ENCODE data around the gene MYO7A.

MYO7A gene

DNA sequence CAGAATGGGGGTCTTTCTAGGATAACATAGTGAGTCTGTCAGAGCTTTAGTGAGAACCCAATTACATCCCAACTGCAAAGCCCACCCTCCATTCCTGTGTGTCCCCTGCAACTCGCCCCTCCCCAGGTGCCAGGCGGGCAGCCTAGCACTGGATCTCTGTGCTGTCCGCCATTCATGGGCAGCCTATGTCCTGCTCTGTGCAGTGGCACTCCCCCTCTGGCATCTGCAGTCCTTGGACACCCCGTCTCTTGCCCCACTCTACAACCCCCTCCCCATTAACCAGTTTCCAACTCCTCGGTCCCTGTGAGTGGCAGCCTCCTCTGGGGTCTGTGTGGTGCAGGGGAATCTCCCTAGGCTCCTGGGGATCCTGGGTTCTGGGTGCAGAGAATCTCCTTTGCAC, 37.0 kb downstream of the MYO7A start:
- no peak for DNase-seq (ENCODE audit: extremely low read depth, low read depth)
- TF ChIP-seq, protein P1, sequence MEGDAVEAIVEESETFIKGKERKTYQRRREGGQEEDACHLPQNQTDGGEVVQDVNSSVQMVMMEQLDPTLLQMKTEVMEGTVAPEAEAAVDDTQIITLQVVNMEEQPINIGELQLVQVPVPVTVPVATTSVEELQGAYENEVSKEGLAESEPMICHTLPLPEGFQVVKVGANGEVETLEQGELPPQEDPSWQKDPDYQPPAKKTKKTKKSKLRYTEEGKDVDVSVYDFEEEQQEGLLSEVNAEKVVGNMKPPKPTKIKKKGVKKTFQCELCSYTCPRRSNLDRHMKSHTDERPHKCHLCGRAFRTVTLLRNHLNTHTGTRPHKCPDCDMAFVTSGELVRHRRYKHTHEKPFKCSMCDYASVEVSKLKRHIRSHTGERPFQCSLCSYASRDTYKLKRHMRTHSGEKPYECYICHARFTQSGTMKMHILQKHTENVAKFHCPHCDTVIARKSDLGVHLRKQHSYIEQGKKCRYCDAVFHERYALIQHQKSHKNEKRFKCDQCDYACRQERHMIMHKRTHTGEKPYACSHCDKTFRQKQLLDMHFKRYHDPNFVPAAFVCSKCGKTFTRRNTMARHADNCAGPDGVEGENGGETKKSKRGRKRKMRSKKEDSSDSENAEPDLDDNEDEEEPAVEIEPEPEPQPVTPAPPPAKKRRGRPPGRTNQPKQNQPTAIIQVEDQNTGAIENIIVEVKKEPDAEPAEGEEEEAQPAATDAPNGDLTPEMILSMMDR (IDR thresholded peaks at IDR 0.05; ENCODE audit: low read depth, low read length, missing control alignments): no peak
- no peak overlapping the region for H3K4me3 ChIP-seq (replicated peaks; ENCODE audit: low read depth, low read length)

DNA sequence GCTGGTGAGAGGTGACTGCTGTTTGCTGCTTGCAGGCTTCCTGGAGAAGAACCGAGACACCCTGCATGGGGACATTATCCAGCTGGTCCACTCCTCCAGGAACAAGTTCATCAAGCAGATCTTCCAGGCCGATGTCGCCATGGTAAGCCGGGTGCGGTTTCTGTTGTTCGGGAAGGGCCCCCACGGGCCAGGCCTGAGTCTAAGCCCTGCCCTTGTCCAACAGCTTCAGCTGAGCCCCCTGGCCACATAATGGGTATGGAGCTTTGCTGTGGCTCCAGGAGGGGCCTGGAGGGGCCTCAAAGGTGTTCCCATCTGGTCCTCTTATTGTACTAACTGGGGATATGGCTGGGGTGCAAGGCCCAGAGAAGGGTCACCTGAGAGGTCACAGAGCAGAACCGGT, 38.0 kb downstream of the MYO7A start:
- TF ChIP-seq, protein P1 (IDR thresholded peaks at IDR 0.05; ENCODE audit: low read depth, low read length, missing control alignments): no peak
- DNase-seq (ENCODE audit: extremely low read depth, low read depth): no peak
- H3K4me3 ChIP-seq (replicated peaks; ENCODE audit: low read depth, low read length): no peak overlapping the region

DNA sequence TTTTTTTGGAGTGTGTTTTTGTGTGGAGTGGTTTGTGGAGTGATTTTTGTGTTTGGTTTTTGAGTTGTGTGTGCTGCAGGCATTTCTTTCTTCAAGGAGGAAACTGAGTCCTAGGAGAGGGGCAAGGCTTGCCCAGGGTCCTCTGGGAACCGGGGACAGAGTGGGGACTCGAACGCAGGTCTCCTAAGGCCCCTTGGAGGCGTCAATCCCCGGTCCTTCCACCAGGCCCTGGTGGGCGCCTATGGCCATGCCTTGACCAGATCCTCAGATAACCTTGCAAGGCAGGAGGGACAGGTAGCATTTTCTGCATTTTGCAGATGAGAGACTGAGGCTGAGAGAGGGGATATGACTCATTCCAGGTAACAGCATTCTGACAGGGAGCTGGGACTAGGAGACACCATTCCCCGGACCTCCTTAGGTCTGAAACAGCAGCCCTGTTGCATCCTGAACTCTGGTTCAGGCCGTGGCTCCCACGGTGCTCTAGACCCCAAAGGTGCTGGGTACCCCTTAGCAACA, 39.1 kb downstream of the MYO7A start:
- TF ChIP-seq, protein P1 (IDR thresholded peaks at IDR 0.05; ENCODE audit: low read depth, low read length, missing control alignments): no peak
- DNase-seq (ENCODE audit: extremely low read depth, low read depth): no peak
- H3K4me3 ChIP-seq (replicated peaks; ENCODE audit: low read depth, low read length): no peak overlapping the region

DNA sequence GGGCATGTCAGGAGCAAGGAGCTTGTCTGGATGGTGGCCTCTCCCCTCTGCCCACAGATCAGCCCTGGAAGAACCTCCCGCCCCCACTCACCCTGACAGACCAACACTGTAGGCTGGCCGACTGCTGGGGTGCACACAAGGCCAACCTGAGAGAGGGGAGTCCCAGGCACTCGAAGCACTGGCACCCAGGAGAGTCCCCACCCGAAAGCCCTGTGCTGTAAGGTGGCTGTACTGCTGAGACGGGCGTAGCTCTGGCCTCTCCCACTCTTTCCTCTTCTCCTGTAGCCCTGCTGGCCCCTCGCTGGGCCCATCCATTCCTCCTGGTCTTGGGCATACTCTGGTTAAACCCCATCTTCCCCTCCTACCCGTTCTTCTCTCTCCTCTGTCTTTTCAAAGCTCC, 39.7 kb downstream of the MYO7A start:
- DNase-seq (ENCODE audit: extremely low read depth, low read depth): no peak
- no peak overlapping the region for H3K4me3 ChIP-seq (replicated peaks; ENCODE audit: low read depth, low read length)
- TF ChIP-seq, protein P1 (IDR thresholded peaks at IDR 0.05; ENCODE audit: low read depth, low read length, missing control alignments): no peak

DNA sequence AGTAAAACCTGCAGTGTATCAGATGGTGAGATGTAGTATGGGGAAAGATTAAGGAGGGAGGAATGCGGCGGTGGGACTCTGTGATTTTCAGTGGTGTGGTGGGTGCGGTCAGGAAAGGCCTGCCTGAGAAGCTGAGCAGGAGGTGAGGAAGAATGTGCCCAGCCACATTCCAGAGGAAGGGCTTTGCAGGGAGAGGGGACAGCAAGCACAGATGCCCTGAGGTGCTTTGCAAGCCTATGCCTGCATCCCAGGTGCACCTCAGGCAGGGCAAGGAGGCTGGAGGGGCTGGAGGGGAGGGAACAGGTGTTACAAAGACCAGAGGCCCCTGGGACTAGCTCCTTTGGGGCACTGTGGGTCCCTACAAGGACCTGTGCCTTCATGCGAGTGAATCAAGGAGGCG, 42.1 kb downstream of the MYO7A start:
- no peak overlapping the region for H3K4me3 ChIP-seq (replicated peaks; ENCODE audit: low read depth, low read length)
- TF ChIP-seq, protein P1 (IDR thresholded peaks at IDR 0.05; ENCODE audit: low read depth, low read length, missing control alignments): no peak
- DNase-seq (ENCODE audit: extremely low read depth, low read depth): no peak

DNA sequence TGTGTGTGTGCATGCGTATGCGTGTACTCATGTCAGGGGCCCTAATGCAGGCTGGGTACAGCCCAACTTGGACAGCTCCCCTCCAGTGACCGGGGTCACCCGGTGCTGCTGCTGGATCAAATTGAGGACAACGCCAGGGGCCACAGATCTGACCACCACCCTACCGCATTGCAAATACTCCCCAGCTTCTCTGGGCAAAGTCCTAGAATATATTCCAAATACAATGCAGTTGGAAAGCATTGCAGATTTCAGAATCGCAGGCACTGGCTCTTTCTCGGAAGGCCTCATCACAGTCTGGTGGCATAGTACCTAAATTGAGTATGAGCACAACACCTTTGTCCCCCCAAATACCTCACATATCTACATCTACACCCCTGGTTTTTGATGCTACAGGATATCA, 43.2 kb downstream of the MYO7A start:
- TF ChIP-seq, protein P1 (IDR thresholded peaks at IDR 0.05; ENCODE audit: low read depth, low read length, missing control alignments): no peak
- DNase-seq (ENCODE audit: extremely low read depth, low read depth): no peak

More for the DNA sequence above, 43.2 kb downstream of the MYO7A start:
- H3K4me3 ChIP-seq (replicated peaks; ENCODE audit: low read depth, low read length): no peak overlapping the region

Data from HFF-Myc (cell line).